ENCODE measurements around the gene ATAD3B. TPM values are rescaled to one million over a fixed set of nuclear protein-coding genes. Genes with fewer than 3 reads are reported as not detected.
"Not testable (repeated sequence)": the region's sequence is repeated elsewhere in the genome, so short reads cannot be mapped to it uniquely, and the experiment has no call there.

ATAD3B gene
- total RNA-seq, 1 experiment from 2014 or later: 63.6 TPM

GRCh38 chr1:1507305-1507704 lies 35.7 kb downstream of the ATAD3B start:
- ChIA-PET POLR2A (no interaction called here), CTCF (no interaction called here)
- Mint-ChIP-seq H3K9me3 (no peaks in the 10 kb centered on the region), H3K27me3 (ENCODE audit: low read depth) (no peaks in the 10 kb centered on the region), H3K4me3 (no peak overlapping the region), H3K27ac (no peak overlapping the region), H3K36me3 (no peaks in the 10 kb centered on the region), H3K4me1 (peaks cover 7% of the 10 kb centered on the region)
- TF ChIP-seq AR (CRISPR knock-in tag; IDR thresholded peaks at IDR 0.05) (no peak), NR3C1 (CRISPR knock-in tag; conservative IDR thresholded peaks at IDR 0.05; ENCODE audit: low read depth) (no peak), ESRRA (CRISPR knock-in tag; IDR thresholded peaks at IDR 0.05; ENCODE audit: borderline replicate concordance) (no peak), ARID4B (CRISPR knock-in tag; IDR thresholded peaks at IDR 0.05; ENCODE audit: borderline replicate concordance) (no peak), ZNF232 (CRISPR knock-in tag; IDR thresholded peaks at IDR 0.05) (no peak), ZNF281 (CRISPR knock-in tag; IDR thresholded peaks at IDR 0.05) (no peak), PRRX2 (CRISPR knock-in tag; IDR thresholded peaks at IDR 0.05) (no peak), NR2C2 (CRISPR knock-in tag; IDR thresholded peaks at IDR 0.05) (no peak), ETV6 (CRISPR knock-in tag; IDR thresholded peaks at IDR 0.05) (no peak), NR1H2 (CRISPR knock-in tag; IDR thresholded peaks at IDR 0.05) (no peak), ATF1 (CRISPR knock-in tag; IDR thresholded peaks at IDR 0.05) (no peak)
- no peak for ATAC-seq
- no peak for DNase-seq (ENCODE audit: low spot score)

GRCh38 chr1:1508775-1509464 lies 37.4 kb downstream of the ATAD3B start:
- ATAC-seq; H3K27me3 Mint-ChIP-seq (ENCODE audit: low read depth); CTCF ChIA-PET; H3K9me3 Mint-ChIP-seq; H3K4me1 Mint-ChIP-seq; H3K27ac Mint-ChIP-seq; DNase-seq (ENCODE audit: low spot score); H3K4me3 Mint-ChIP-seq; POLR2A ChIA-PET; H3K36me3 Mint-ChIP-seq: not testable (repeated sequence)

- ATAC-seq; H3K27ac Mint-ChIP-seq; CTCF ChIA-PET; H3K27me3 Mint-ChIP-seq (ENCODE audit: low read depth); H3K4me3 Mint-ChIP-seq; H3K36me3 Mint-ChIP-seq; H3K9me3 Mint-ChIP-seq; H3K4me1 Mint-ChIP-seq; DNase-seq (ENCODE audit: low spot score); POLR2A ChIA-PET: not testable (repeated sequence)
Observed at GRCh38 chr1:1509465-1509850, 37.9 kb downstream of the ATAD3B start.

Measured in WTC11 (cell line).